IPS-15b (cell line): ENCODE results near the gene WDPCP.

Experiments
- H3K27me3 ChIP-seq: one replicate; pipeline ENCODE4 v1.6.1; 2013; ENCODE audit warnings: low read length; ENCODE audit not compliant: control insufficient read depth, insufficient read depth
- H3K36me3 ChIP-seq: one replicate; pipeline ENCODE4 v1.6.1; 2013; ENCODE audit warnings: low read length; ENCODE audit not compliant: control insufficient read depth, insufficient read depth
- H3K4me1 ChIP-seq: one replicate; pipeline ENCODE4 v1.6.1; 2013; ENCODE audit warnings: mild to moderate bottlenecking, low read length; ENCODE audit not compliant: control insufficient read depth, insufficient read depth
- H3K4me3 ChIP-seq: one replicate; pipeline ENCODE4 v1.5.1; 2013; ENCODE audit warnings: low read depth, low read length
- H3K9ac ChIP-seq: one replicate; pipeline ENCODE4 v1.6.1; 2013; ENCODE audit warnings: low read depth, mild to moderate bottlenecking, low read length
- H3K9me3 ChIP-seq: one replicate; pipeline ENCODE4 v1.6.1; 2013; ENCODE audit warnings: mild to moderate bottlenecking, low read length; ENCODE audit not compliant: control insufficient read depth, insufficient read depth

The WDPCP gene

GRCh38 chr2:63124218-63124617 lies 464.1 kb downstream of the WDPCP start:
- Histone ChIP-seq H3K4me3 (no peak overlapping the region), H3K36me3 (no peaks in the 10 kb centered on the region), H3K9me3 (no peaks in the 10 kb centered on the region), H3K9ac (no peak overlapping the region), H3K4me1 (no peaks in the 10 kb centered on the region), H3K27me3 (no peaks in the 10 kb centered on the region)

- Histone ChIP-seq H3K4me1 (no peaks in the 10 kb centered on the region), H3K27me3 (no peaks in the 10 kb centered on the region), H3K4me3 (no peak overlapping the region), H3K9ac (no peak overlapping the region), H3K9me3 (no peaks in the 10 kb centered on the region), H3K36me3 (no peaks in the 10 kb centered on the region)
These were observed 465.4 kb downstream of the WDPCP start for GRCh38 chr2:63122921-63123320.

DNA sequence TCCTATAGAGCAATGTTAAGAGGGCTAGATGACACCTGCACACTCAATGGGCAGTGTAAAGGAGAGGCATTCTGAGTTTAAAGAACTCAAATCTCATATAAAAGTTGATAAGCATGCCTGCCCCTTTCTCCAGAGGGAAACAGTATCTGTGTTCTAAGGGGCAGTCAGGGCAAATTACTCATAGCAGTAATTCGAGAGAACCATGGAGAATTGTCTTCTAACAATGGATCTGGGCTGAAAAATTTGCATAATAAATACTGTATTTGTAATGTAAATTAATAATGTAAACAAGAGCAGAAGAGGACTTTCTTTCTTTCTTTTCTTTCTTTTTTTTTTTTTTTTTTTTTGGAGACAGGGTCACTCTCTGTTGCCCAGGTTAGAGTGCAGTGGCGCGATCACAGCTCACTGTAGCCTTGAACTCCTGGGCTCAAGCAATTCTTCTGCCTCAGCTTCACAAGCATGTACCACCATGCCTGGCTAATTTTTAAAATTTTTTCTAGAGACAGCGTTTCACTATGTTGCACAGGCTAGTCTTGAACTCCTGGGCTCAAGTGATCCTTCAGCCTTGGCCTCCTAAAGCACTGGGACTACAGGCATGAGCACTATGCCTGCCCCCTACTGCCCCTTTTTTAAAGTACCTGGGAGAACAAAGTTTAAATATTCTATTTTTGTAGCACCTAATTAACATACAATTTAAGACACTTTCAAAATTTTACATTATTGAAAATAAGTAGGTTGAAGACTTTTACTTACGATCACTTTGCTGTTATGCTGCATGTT lies 467.0 kb downstream of the WDPCP start:
- Histone ChIP-seq H3K9ac (no peak overlapping the region), H3K36me3 (no peaks in the 10 kb centered on the region), H3K27me3 (no peaks in the 10 kb centered on the region), H3K4me1 (no peaks in the 10 kb centered on the region), H3K9me3 (no peaks in the 10 kb centered on the region), H3K4me3 (no peak overlapping the region)

GRCh38 chr2:63118821-63119220 lies 469.5 kb downstream of the WDPCP start:
- no peaks in the 10 kb centered on the region for H3K4me1 ChIP-seq
- no peak overlapping the region for H3K9ac ChIP-seq
- H3K27me3 ChIP-seq: no peaks in the 10 kb centered on the region
- no peaks in the 10 kb centered on the region for H3K9me3 ChIP-seq
- H3K36me3 ChIP-seq: no peaks in the 10 kb centered on the region
- H3K4me3 ChIP-seq: no peak overlapping the region

DNA sequence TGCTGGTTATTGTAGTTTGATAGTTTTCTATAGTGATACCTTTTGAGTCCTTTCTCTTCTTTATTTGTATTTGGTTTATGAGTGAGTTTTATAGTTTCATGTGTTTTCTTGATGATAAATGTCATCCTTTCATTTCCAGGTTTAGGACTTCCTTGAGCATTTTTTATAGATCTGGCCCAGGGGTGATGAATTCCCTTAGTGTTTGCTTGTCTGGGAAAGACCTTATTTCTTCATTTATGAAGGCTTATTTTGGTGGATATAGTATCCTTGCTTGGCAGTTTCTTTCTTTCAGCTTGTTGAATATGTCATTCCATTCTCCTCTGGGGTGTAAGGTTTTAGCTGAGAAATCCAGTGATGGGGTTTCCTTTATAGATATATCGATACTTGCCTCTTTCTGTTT lies 483.8 kb downstream of the WDPCP start:
- Histone ChIP-seq H3K4me3 (no peak overlapping the region), H3K4me1 (no peaks in the 10 kb centered on the region), H3K9me3 (no peaks in the 10 kb centered on the region), H3K27me3 (no peaks in the 10 kb centered on the region), H3K9ac (no peak overlapping the region), H3K36me3 (no peaks in the 10 kb centered on the region)

DNA sequence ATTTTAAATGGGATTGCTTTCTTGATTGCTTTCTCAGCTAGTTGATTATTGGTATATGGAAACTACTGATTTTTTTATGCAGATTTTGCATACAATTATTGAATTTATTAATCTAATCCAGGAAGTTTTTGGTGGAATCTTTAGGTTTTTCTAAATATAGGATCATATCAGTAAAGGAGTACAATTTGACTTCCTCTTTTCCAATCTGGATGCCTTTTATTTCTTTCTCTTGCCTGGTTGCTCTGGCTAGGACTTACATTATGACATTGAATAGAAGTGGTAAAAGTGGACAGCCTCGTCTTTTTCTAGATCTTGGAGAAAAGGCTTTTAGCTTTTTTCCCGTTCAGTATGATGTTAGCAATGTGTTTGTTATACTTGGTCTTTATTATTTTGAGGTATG lies 486.3 kb downstream of the WDPCP start:
- no peaks in the 10 kb centered on the region for H3K36me3 ChIP-seq
- no peaks in the 10 kb centered on the region for H3K9me3 ChIP-seq

DNA sequence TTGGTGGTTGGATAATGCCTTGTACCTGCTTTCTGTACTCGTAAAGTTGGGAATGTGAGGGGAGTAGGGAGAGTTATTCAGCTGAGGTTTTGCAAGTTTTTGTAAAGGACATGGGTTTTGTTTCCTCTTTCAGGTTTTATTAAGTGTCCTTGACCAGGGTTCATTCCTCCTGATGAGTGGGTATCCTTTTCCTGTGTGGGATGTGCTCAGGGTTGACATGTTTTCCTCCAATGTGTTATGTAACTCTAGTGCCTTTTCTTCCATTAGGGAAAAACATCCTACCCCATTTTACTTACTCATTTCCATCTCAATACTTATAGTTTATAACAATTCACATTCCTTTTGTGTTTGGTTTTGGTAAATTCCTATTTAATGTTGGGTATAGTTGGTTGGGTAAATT lies 489.2 kb downstream of the WDPCP start:
- H3K4me1 ChIP-seq: no peaks in the 10 kb centered on the region
- H3K4me3 ChIP-seq: no peak overlapping the region
- H3K36me3 ChIP-seq: no peaks in the 10 kb centered on the region
- H3K9ac ChIP-seq: no peak overlapping the region
- H3K27me3 ChIP-seq: no peaks in the 10 kb centered on the region
- H3K9me3 ChIP-seq: no peaks in the 10 kb centered on the region

More for the DNA sequence above, 486.3 kb downstream of the WDPCP start:
- Histone ChIP-seq H3K4me1 (no peaks in the 10 kb centered on the region), H3K4me3 (no peak overlapping the region), H3K9ac (no peak overlapping the region), H3K27me3 (no peaks in the 10 kb centered on the region)

DNA sequence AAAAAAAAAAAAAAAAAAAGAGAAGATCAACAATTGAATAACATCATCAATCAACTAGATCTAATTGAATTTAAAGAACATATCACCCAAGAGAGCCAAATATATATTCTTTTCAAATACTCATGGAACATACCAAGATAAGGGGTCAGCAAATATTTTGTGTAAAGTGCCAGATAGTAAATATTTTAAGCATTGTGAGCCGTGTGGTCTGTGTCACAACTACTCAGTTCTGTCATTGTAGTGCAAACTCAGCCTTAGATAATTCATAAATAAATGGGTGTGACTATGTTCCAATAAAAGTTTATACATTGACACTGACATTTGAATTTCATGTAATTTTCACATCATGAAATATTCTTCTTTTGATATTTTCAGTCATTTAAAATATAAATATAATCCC lies 491.8 kb downstream of the WDPCP start:
- H3K36me3 ChIP-seq: no peaks in the 10 kb centered on the region
- peaks cover 3% of the 10 kb centered on the region for H3K4me1 ChIP-seq
- no peak overlapping the region for H3K9ac ChIP-seq
- no peak overlapping the region for H3K4me3 ChIP-seq
- H3K27me3 ChIP-seq: no peaks in the 10 kb centered on the region
- H3K9me3 ChIP-seq: no peaks in the 10 kb centered on the region

DNA sequence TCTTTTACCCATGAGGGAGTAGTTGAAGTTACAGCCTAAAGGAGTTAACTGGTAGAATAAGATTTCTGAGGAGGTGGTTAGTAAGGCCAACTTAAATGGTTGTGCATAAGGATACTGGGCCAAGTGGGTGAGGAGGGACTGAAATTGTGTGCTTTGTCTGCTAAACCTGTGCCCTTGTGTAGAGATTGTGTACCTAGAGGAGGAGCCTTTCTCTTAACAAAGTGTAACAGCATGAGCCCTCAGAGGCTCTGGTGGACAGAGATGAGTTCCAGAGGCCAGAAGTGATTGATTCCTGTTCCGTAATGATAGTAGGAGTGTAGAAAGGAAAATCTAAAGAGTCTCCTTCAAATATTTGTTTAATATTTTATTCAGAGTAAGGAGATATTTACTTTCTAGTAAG lies 494.8 kb downstream of the WDPCP start:
- H3K9me3 ChIP-seq: no peaks in the 10 kb centered on the region
- no peaks in the 10 kb centered on the region for H3K27me3 ChIP-seq
- no peaks in the 10 kb centered on the region for H3K36me3 ChIP-seq
- peaks cover 3% of the 10 kb centered on the region for H3K4me1 ChIP-seq
- no peak overlapping the region for H3K4me3 ChIP-seq
- no peak overlapping the region for H3K9ac ChIP-seq

- no peaks in the 10 kb centered on the region for H3K9me3 ChIP-seq
- no peak overlapping the region for H3K9ac ChIP-seq
- peaks cover 3% of the 10 kb centered on the region for H3K4me1 ChIP-seq
- no peaks in the 10 kb centered on the region for H3K36me3 ChIP-seq
- H3K4me3 ChIP-seq: no peak overlapping the region
- no peaks in the 10 kb centered on the region for H3K27me3 ChIP-seq
These were observed 495.4 kb downstream of the WDPCP start for GRCh38 chr2:63092857-63093256.

DNA sequence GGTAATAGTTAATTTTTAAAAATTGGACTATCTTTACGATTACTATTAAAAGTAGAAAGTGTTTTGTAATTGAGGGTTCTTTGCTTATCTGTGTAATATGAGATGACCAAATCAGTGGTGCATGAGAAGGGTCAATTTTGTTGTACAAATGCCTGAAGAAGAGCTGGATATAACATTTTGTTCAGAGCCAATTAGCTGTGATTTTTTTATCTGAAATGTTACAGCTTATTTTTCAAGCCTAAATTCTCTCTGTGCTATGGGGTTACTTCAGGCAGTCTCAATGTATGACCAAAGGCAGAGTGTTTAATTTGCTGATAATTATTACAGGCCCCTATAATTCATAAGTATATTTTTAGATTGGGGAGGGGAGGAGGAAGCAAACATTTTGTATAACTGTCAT lies 495.9 kb downstream of the WDPCP start:
- H3K27me3 ChIP-seq: no peaks in the 10 kb centered on the region
- H3K36me3 ChIP-seq: no peaks in the 10 kb centered on the region
- H3K9me3 ChIP-seq: no peaks in the 10 kb centered on the region
- peaks cover 3% of the 10 kb centered on the region for H3K4me1 ChIP-seq
- no peak overlapping the region for H3K4me3 ChIP-seq
- no peak overlapping the region for H3K9ac ChIP-seq

DNA sequence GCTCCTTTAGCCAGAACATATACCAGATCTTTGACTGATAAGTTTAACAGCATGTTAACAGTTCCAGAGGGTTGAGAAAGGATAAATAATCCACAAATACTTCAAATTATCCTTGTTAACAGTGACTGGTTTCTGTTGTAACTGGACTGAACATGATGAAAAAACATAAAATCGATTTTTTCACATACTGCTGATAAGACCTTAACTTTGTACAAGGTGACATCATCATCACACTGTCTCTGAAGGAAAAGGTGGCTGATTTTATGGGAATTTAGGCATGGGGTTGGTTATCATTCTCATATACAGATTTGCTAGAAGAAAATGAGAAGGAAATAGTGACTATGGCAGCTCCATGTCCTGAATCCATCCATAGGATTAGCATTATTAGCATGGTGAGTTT lies 501.6 kb downstream of the WDPCP start:
- H3K36me3 ChIP-seq: no peaks in the 10 kb centered on the region
- H3K4me3 ChIP-seq: no peak overlapping the region
- no peaks in the 10 kb centered on the region for H3K27me3 ChIP-seq
- no peak overlapping the region for H3K9ac ChIP-seq
- no peaks in the 10 kb centered on the region for H3K4me1 ChIP-seq
- H3K9me3 ChIP-seq: no peaks in the 10 kb centered on the region
